ENCODE measurements around the gene QPCT.

DNA sequence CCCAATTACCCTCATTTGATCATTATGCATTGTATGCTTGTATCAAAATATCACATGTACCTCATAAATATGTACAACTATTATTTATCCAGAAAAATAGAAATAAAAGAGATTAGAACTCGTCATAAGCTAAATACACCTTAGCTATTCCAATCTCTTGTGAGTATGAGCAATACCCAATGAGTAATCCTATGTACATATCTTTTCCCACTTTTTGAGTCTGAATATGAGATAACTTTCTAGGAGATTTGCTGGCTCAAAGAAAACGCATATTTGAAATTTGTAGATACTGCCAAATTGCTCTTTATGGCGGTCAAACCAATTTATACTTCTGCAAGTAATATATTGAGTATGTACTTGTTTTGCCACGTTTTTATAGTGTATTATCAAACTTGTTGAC, 43.9 kb upstream of the QPCT start:
- TF ChIP-seq EZH2phosphoT487 (IDR thresholded peaks at IDR 0.05; ENCODE audit: insufficient read depth, low read depth) (no peak), EZH2 (IDR thresholded peaks at IDR 0.05; ENCODE audit: insufficient read depth, poor library complexity, severe bottlenecking) (no peak)

All from GM23248 (cell line).